Chondrocyte (in vitro differentiated cells): Measurements from ENCODE around the gene BANP. TPM values are rescaled to one million over a fixed set of nuclear protein-coding genes. Genes with fewer than 3 reads are reported as not detected.
"Not testable (repeated sequence)": the region's sequence is repeated elsewhere in the genome, so short reads cannot be mapped to it uniquely, and the experiment has no call there.

ENCODE experiments used
- DNase-seq: peaks from one replicate; pipeline ENCODE4 v3.0.0; 2021; ENCODE audit warnings: mixed read lengths, low spot score
- H3K27ac Mint-ChIP-seq: one replicate; pipeline ENCODE4 v1.8.0; 2021; ENCODE audit warnings: mild to moderate bottlenecking, moderate library complexity, mixed read lengths; ENCODE audit not compliant: unreplicated experiment
- H3K27me3 Mint-ChIP-seq: 2 replicates; pipeline ENCODE4 v1.8.0; 2021; ENCODE audit warnings: low read depth, mixed read lengths
- H3K36me3 Mint-ChIP-seq: 2 replicates; pipeline ENCODE4 v1.8.0; 2021; ENCODE audit warnings: low read depth, mixed read lengths
- H3K4me1 Mint-ChIP-seq: 2 replicates; pipeline ENCODE4 v1.8.0; 2021; ENCODE audit warnings: low read depth, mild to moderate bottlenecking, mixed read lengths
- H3K4me3 Mint-ChIP-seq: one replicate; pipeline ENCODE4 v1.8.0; 2021; ENCODE audit warnings: mild to moderate bottlenecking, moderate library complexity, mixed read lengths; ENCODE audit not compliant: unreplicated experiment
- H3K9me3 Mint-ChIP-seq: 2 replicates; pipeline ENCODE4 v1.8.0; 2021; ENCODE audit warnings: low read depth, mixed read lengths
- CTCF ChIP-seq: fragments of 200-600 bp; sonication (generic); IDR thresholded peaks from 2 replicates; pipeline ENCODE4 v1.5.0; 2021; ENCODE audit warnings: antibody characterized with exemption, mild to moderate bottlenecking, moderate library complexity
- total RNA-seq: library from RNA; stranded (reverse); gene quantifications from 3 replicates; pipeline ENCODE4 v1.2.1, GENCODE V29; 2021

BANP gene
- total RNA-seq, 1 donor from 2014 or later = 15.0 TPM

GRCh38 chr16:88030498-88030897 is 79.3 kb downstream of the BANP start:
- H3K36me3 Mint-ChIP-seq = peaks cover 14% of the 10 kb centered on the region
- peaks cover 10% of the 10 kb centered on the region for H3K4me1 Mint-ChIP-seq
- DNase-seq = no peak
- no peaks in the 10 kb centered on the region for H3K9me3 Mint-ChIP-seq
- H3K4me3 Mint-ChIP-seq = no peak overlapping the region
- no peak overlapping the region for H3K27ac Mint-ChIP-seq
- TF ChIP-seq CTCF = no peak
- H3K27me3 Mint-ChIP-seq = no peaks in the 10 kb centered on the region

DNA sequence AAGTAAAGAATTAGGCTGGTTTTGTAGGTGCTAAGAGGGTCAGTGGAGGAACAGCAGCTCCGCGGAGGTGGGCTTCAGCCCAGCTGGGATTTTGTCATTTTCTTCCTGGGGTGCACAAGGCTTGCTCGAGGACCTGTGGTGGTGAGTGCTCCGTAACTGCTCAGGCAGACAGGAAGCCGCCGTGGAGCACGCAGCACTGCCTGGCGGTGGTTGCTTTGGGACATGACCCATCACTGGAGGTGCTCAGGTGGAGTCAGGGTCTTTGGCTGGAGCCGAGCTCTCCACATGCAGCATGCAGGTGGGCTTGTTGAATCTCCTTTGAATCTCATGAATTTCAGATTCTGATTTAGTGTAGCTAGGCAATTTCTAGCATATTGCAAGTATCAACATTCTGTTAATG is 79.7 kb downstream of the BANP start:
- not testable (repeated sequence) for H3K27me3 Mint-ChIP-seq, H3K27ac Mint-ChIP-seq, H3K9me3 Mint-ChIP-seq

DNA sequence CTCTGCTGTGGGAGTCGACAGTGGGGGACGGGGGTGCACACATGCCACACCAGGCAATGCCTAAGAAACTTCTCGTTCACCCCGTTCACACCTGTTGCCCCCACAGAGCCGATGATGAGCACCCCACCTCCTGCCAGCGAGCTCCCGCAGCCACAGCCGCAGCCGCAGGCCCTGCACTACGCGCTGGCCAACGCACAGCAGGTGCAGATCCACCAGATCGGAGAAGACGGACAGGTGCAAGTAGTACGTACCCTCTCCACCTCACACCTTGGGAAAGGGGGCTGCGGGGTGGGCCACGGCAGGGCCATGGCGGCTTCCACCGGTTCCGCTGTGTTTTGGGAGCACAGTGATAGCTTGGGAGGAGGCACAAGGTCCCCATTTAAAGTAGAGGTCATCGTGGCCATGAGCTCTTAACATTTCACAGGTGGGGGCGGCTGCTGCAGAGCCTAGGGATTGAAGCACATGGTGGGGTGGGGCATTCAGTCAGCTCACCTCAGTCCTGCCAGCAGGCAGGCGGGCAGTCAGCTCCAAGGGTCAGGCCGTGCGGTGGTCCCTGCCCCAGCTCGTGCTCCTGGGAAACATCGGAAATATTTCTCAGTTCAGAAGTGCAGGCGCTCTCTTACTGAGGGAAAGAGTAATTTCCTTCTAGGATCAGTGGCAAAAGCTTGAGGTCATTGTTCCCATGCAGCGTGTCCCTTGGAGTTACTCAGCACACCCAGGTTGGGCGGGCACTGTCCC is 81.9 kb downstream of the BANP start:
- not testable (repeated sequence) for H3K27ac Mint-ChIP-seq, H3K9me3 Mint-ChIP-seq, H3K4me3 Mint-ChIP-seq, H3K27me3 Mint-ChIP-seq, H3K4me1 Mint-ChIP-seq
- DNase-seq = peak; percentile 68
- peaks cover 22% of the 10 kb centered on the region for H3K36me3 Mint-ChIP-seq

More for the DNA sequence above, 79.7 kb downstream of the BANP start:
- H3K4me3 Mint-ChIP-seq, H3K4me1 Mint-ChIP-seq, DNase-seq: not testable (repeated sequence)
- peaks cover 15% of the 10 kb centered on the region for H3K36me3 Mint-ChIP-seq

- no peak for DNase-seq
- no peaks in the 10 kb centered on the region for H3K4me1 Mint-ChIP-seq
- H3K27me3 Mint-ChIP-seq = no peaks in the 10 kb centered on the region
- no peak for TF ChIP-seq CTCF
- H3K4me3 Mint-ChIP-seq = no peak overlapping the region
- peaks cover 21% of the 10 kb centered on the region for H3K36me3 Mint-ChIP-seq
- H3K9me3 Mint-ChIP-seq = no peaks in the 10 kb centered on the region
- no peak overlapping the region for H3K27ac Mint-ChIP-seq
Observed at GRCh38 chr16:88034770-88035169, 83.5 kb downstream of the BANP start.

DNA sequence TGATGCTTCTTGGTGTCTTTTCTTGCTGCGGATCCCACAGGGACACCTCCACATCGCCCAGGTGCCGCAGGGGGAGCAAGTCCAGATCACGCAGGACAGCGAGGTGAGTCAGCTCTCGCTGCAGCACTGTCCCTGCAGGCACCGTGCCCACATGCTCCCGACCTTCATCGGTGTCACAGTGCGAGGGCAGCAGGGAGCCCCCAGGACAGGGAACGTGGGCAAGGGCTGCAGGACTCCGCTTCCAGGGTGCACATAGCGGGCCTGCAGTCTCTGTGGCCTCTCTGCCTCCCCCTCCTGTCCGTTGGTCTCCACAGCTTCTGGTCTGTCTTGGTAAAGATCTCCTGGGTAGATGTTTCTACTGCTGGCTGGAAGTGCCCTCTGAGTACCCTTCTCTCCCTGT is 84.1 kb downstream of the BANP start:
- H3K4me1 Mint-ChIP-seq = no peaks in the 10 kb centered on the region

GRCh38 chr16:88035884-88036639 is 84.8 kb downstream of the BANP start:
- H3K4me1 Mint-ChIP-seq, H3K27ac Mint-ChIP-seq, H3K4me3 Mint-ChIP-seq, H3K9me3 Mint-ChIP-seq, H3K27me3 Mint-ChIP-seq: not testable (repeated sequence)
- H3K36me3 Mint-ChIP-seq = peaks cover 25% of the 10 kb centered on the region
- DNase-seq = peak; percentile 79

More for the DNA sequence above, 84.1 kb downstream of the BANP start:
- Mint-ChIP-seq H3K27me3 (no peaks in the 10 kb centered on the region), H3K9me3 (no peaks in the 10 kb centered on the region), H3K4me3 (no peak overlapping the region), H3K36me3 (peaks cover 23% of the 10 kb centered on the region), H3K27ac (no peak overlapping the region)
- TF ChIP-seq CTCF = no peak
- peak; percentile 76 for DNase-seq

GRCh38 chr16:88036640-88036996 is 85.4 kb downstream of the BANP start:
- not testable (repeated sequence) for H3K9me3 Mint-ChIP-seq, DNase-seq, H3K27ac Mint-ChIP-seq, H3K4me1 Mint-ChIP-seq, H3K4me3 Mint-ChIP-seq, H3K27me3 Mint-ChIP-seq
- peaks cover 25% of the 10 kb centered on the region for H3K36me3 Mint-ChIP-seq

DNA sequence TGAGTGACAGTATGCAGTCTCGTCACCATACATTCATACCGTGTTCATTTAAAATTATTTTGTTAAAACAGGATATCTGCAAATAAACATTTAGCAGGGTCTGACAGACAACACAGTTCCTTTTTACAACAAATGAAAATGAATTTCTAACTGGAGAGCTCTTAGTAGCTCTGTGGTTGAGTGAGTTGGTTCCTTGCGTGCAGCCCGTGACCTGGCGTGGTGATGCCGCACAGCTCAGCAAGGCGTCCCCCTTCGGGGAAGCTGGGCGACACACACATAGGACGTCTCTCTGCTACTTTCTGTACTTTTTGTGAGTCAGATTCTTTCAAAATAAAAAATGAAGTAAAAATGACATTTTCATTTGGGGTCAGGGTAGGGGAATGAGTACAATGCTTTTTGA is 86.1 kb downstream of the BANP start:
- not testable (repeated sequence) for H3K4me3 Mint-ChIP-seq, H3K27me3 Mint-ChIP-seq, DNase-seq, H3K27ac Mint-ChIP-seq, H3K4me1 Mint-ChIP-seq, H3K9me3 Mint-ChIP-seq
- H3K36me3 Mint-ChIP-seq = peaks cover 28% of the 10 kb centered on the region

DNA sequence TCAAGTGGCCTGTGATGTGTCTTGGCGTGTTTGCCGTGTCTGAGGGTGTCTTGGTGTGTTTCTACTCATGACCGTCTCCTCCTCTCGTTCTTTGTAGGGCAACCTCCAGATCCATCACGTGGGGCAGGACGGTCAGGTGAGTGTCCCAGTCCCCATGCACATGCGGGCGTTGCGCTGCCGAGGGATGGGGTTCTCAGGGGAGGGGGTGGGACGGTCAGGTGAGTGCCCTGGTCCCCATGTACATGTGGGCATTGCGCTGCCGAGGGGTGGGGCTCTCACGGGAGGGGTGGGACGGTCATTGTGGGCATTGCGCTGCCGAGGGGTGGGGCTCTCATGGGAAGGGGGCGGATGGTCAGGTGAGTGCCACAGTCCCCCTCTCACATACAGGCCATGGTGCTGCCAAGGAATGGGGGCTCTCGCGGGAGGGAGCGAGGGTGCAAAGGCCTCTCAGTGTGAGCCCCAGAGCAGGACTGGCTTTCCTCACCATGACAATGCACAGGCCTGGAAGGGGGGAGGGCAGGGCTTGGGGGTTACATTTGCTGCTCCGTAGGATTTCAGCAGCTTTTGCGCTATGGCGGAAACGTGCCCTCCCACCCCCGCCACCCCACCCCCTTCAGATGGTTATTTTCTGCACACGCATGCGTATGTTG is 86.8 kb downstream of the BANP start:
- not testable (repeated sequence) for H3K27ac Mint-ChIP-seq, H3K4me3 Mint-ChIP-seq
- H3K36me3 Mint-ChIP-seq = peaks cover 27% of the 10 kb centered on the region

GRCh38 chr16:88038526-88038908 is 87.3 kb downstream of the BANP start:
- not testable (repeated sequence) for H3K27me3 Mint-ChIP-seq, H3K27ac Mint-ChIP-seq

More for the DNA sequence above, 86.8 kb downstream of the BANP start:
- H3K9me3 Mint-ChIP-seq, H3K27me3 Mint-ChIP-seq, H3K4me1 Mint-ChIP-seq: not testable (repeated sequence)
- DNase-seq = peak; percentile 60

More at GRCh38 chr16:88038526-88038908, 87.3 kb downstream of the BANP start:
- not testable (repeated sequence) for H3K4me1 Mint-ChIP-seq, H3K9me3 Mint-ChIP-seq, H3K4me3 Mint-ChIP-seq
- peak; percentile 68 for DNase-seq
- peaks cover 27% of the 10 kb centered on the region for H3K36me3 Mint-ChIP-seq
